Hepatocyte (in vitro differentiated cells): ENCODE results near the gene ASB6. TPM values are rescaled to one million over a fixed set of nuclear protein-coding genes. Genes with fewer than 3 reads are reported as not detected.

ENCODE experiments used
- DNase-seq: peaks from one replicate; pipeline ENCODE4 v3.0.0-alpha.2; 2016; ENCODE audit warnings: low spot score
- H2AFZ ChIP-seq: fragments of 200-600 bp; sonication (generic); 2 replicates; pipeline ENCODE4 v1.6.0; 2016; ENCODE audit warnings: antibody characterized with exemption, mild to moderate bottlenecking
- H3K27ac ChIP-seq: fragments of 200-600 bp; sonication (generic); 2 replicates; pipeline ENCODE4 v1.5.1; 2016; ENCODE audit warnings: mild to moderate bottlenecking
- H3K27me3 ChIP-seq: fragments of 200-600 bp; sonication (generic); 2 replicates; pipeline ENCODE4 v1.6.1; 2016
- H3K36me3 ChIP-seq: fragments of 200-600 bp; sonication (generic); replicated peaks from 2 replicates; pipeline ENCODE4 v1.5.1; 2016; ENCODE audit warnings: low read depth; ENCODE audit not compliant: insufficient read depth
- H3K4me1 ChIP-seq: fragments of 200-600 bp; sonication (generic); 2 replicates; pipeline ENCODE4 v1.5.1; 2016; ENCODE audit warnings: mild to moderate bottlenecking, moderate library complexity; ENCODE audit not compliant: insufficient read depth
- H3K4me2 ChIP-seq: fragments of 200-600 bp; sonication (generic); 2 replicates; pipeline ENCODE4 v1.6.0; 2016
- H3K4me3 ChIP-seq: fragments of 200-600 bp; sonication (generic); 2 replicates; pipeline ENCODE4 v1.5.1; 2016; ENCODE audit warnings: mild to moderate bottlenecking
- H3K79me2 ChIP-seq: fragments of 200-600 bp; sonication (generic); 2 replicates; pipeline ENCODE4 v1.6.0; 2017; ENCODE audit warnings: mild to moderate bottlenecking
- H3K9me2 ChIP-seq: fragments of 200-600 bp; sonication (generic); replicated peaks from 2 replicates; pipeline ENCODE4 v1.6.0; 2017; ENCODE audit warnings: mild to moderate bottlenecking; ENCODE audit not compliant: insufficient read depth
- H3K9me3 ChIP-seq: fragments of 200-600 bp; sonication (generic); 2 replicates; pipeline ENCODE4 v1.5.1; 2016; ENCODE audit warnings: low read depth, mild to moderate bottlenecking
- H4K20me1 ChIP-seq: fragments of 200-600 bp; sonication (generic); 2 replicates; pipeline ENCODE4 v1.6.0; 2016; ENCODE audit warnings: mild to moderate bottlenecking; ENCODE audit not compliant: insufficient read depth, poor library complexity, severe bottlenecking
- CTCF ChIP-seq: fragments of 200-600 bp; sonication (generic); IDR thresholded peaks from 2 replicates; pipeline ENCODE4 v1.5.1; 2016; ENCODE audit warnings: antibody characterized with exemption, mild to moderate bottlenecking; ENCODE audit not compliant: poor library complexity
- EZH2 ChIP-seq: fragments of 200-600 bp; sonication (generic); IDR thresholded peaks from 2 replicates; pipeline ENCODE4 v1.6.1; 2016; ENCODE audit warnings: antibody characterized with exemption, mild to moderate bottlenecking, borderline replicate concordance
- EZH2phosphoT487 ChIP-seq: fragments of 200-600 bp; sonication (generic); IDR thresholded peaks from one replicate; pipeline ENCODE4 v1.6.1; 2018; ENCODE audit warnings: antibody characterized with exemption, mild to moderate bottlenecking, low read depth, moderate library complexity; ENCODE audit not compliant: unreplicated experiment, severe bottlenecking
- WGBS: methylation state at CpG from one replicate; pipeline ENCODE4 v1.1.6; 2016; ENCODE audit warnings: low lambda C conversion rate; ENCODE audit errors: missing lambda C conversion rate; 5-methylcytosine and 5-hydroxymethylcytosine counted together
- polyA plus RNA-seq: library from polyadenylated mRNA; unstranded; fragments of >200 nt; fragmentation: Nextera tagmentation; extraction: Ambion mirVana; gene quantifications from 2 replicates; pipeline ENCODE4 v1.2.1, GENCODE V29; 2016
- total RNA-seq: library from RNA; depleted of rRNA; stranded (reverse); fragments of >200 nt; gene quantifications from 2 replicates; pipeline ENCODE4 v1.2.3, GENCODE V29; 2014

ASB6 gene
- total and polyA plus RNA-seq, 2 experiments from 2014 or later, result 14.2 to 15.5 TPM

GRCh38 chr9:129669946-129670345, 28.0 kb upstream of the ASB6 start:
- H3K27ac ChIP-seq, result no peak overlapping the region
- no peaks in the 10 kb centered on the region for H3K36me3 ChIP-seq
- peaks cover 16% of the 10 kb centered on the region for H3K27me3 ChIP-seq
- no peaks in the 10 kb centered on the region for H3K9me2 ChIP-seq
- no peak for DNase-seq
- 63% methylated on average over 13 of the region's 13 CpGs for WGBS
- peaks cover 30% of the 10 kb centered on the region for H3K79me2 ChIP-seq
- TF ChIP-seq EZH2, result no peak
- no peak for TF ChIP-seq EZH2phosphoT487
- TF ChIP-seq CTCF, result no peak
- H2AFZ ChIP-seq, result no peak overlapping the region
- H3K4me1 ChIP-seq, result peaks cover 8% of the 10 kb centered on the region
- peak overlapping the region; percentile 49 for H3K4me2 ChIP-seq
- H4K20me1 ChIP-seq, result no peaks in the 10 kb centered on the region
- no peaks in the 10 kb centered on the region for H3K9me3 ChIP-seq
- H3K4me3 ChIP-seq, result no peak overlapping the region

- Histone ChIP-seq H3K9me2 (no peaks in the 10 kb centered on the region), H3K27ac (peak overlapping the region; percentile 31), H2AFZ (no peak overlapping the region), H4K20me1 (no peaks in the 10 kb centered on the region), H3K27me3 (peaks cover 23% of the 10 kb centered on the region), H3K4me2 (peak overlapping the region; percentile 49), H3K4me1 (peaks cover 12% of the 10 kb centered on the region), H3K4me3 (no peak overlapping the region), H3K9me3 (no peaks in the 10 kb centered on the region), H3K79me2 (peaks cover 30% of the 10 kb centered on the region), H3K36me3 (no peaks in the 10 kb centered on the region)
- DNase-seq, result no peak
- 57% methylated on average over 17 of the region's 17 CpGs for WGBS
- no peak for TF ChIP-seq EZH2phosphoT487
- TF ChIP-seq CTCF, result no peak
- no peak for TF ChIP-seq EZH2
These were observed 27.3 kb upstream of the ASB6 start for GRCh38 chr9:129669141-129669718.

GRCh38 chr9:129667850-129668249, 25.9 kb upstream of the ASB6 start:
- Histone ChIP-seq H4K20me1 (no peaks in the 10 kb centered on the region), H3K27me3 (peaks cover 35% of the 10 kb centered on the region), H3K4me2 (peak overlapping the region; percentile 73), H3K36me3 (no peaks in the 10 kb centered on the region), H3K27ac (no peak overlapping the region), H2AFZ (no peak overlapping the region), H3K4me3 (no peak overlapping the region), H3K9me2 (no peaks in the 10 kb centered on the region), H3K9me3 (no peaks in the 10 kb centered on the region), H3K4me1 (peaks cover 12% of the 10 kb centered on the region), H3K79me2 (peaks cover 26% of the 10 kb centered on the region)
- DNase-seq, result no peak
- 92% methylated on average over 8 of the region's 9 CpGs for WGBS
- TF ChIP-seq EZH2phosphoT487, result no peak
- TF ChIP-seq EZH2, result no peak
- TF ChIP-seq CTCF, result no peak
